Measurements from ENCODE around the gene ALKBH6. TPM values are rescaled to one million over a fixed set of nuclear protein-coding genes. Genes with fewer than 3 reads are reported as not detected.

Gene ALKBH6
- total RNA-seq: 4.7 TPM

- peak within 1 kb of the TSS; percentile 86 to 95 (median 90) for H3K9ac ChIP-seq (ENCODE audit: low read depth in 1 of 3, low read length in 3 of 3)
- peaks cover 0 to 10% (median 7%) of the 10 kb centered on the region in 3 donors for H3K27me3 ChIP-seq (ENCODE audit: control insufficient read depth in 3 of 3, insufficient read depth in 3 of 3, low read length in 3 of 3)
- no peaks in the 10 kb centered on the region for H3K9me3 ChIP-seq (ENCODE audit: control insufficient read depth in 3 of 3, low read length in 3 of 3)
- peak within 1 kb of the TSS; percentile 89 to 96 (median 90) for H3K4me3 ChIP-seq (ENCODE audit: low read length in 3 of 3)
- peak within 1 kb of the TSS; percentile 71 for H3K27ac ChIP-seq (ENCODE audit: low read depth, low read length)
- H3K36me3 ChIP-seq (ENCODE audit: control insufficient read depth in 3 of 3, insufficient read depth in 3 of 3, low read length in 3 of 3): peaks cover 0 to 5% (median 2%) of the 10 kb centered on the region in 3 donors
- H3K4me1 ChIP-seq (ENCODE audit: control insufficient read depth in 3 of 3, insufficient read depth in 3 of 3, low read length in 3 of 3): peaks cover 19 to 24% (median 20%) of the 10 kb centered on the region in 3 donors
Measured at GRCh38 chr19:36014012-36014924, at the start of gene ALKBH6. Gene ALKBH6 (minus strand): TSS chr19:36014213. CDS start chr19:36013397, 816 bp downstream.

GRCh38 chr19:36061367-36061766 lies 47.4 kb upstream of the ALKBH6 start:
- Histone ChIP-seq H3K27ac (ENCODE audit: low read depth, low read length) (no peak overlapping the region), H3K36me3 (ENCODE audit: control insufficient read depth in 3 of 3, insufficient read depth in 3 of 3, low read length in 3 of 3) (no peaks in the 10 kb centered on the region), H3K4me3 (ENCODE audit: low read length in 3 of 3) (no peak overlapping the region), H3K9ac (ENCODE audit: low read depth in 1 of 3, low read length in 3 of 3) (peak overlapping the region in 1 of 3 donors; percentile 45), H3K4me1 (ENCODE audit: control insufficient read depth in 3 of 3, insufficient read depth in 3 of 3, low read length in 3 of 3) (peaks cover 18 to 21% (median 21%) of the 10 kb centered on the region in 3 donors), H3K9me3 (ENCODE audit: control insufficient read depth in 3 of 3, low read length in 3 of 3) (no peaks in the 10 kb centered on the region), H3K27me3 (ENCODE audit: control insufficient read depth in 3 of 3, insufficient read depth in 3 of 3, low read length in 3 of 3) (no peaks in the 10 kb centered on the region)

DNA sequence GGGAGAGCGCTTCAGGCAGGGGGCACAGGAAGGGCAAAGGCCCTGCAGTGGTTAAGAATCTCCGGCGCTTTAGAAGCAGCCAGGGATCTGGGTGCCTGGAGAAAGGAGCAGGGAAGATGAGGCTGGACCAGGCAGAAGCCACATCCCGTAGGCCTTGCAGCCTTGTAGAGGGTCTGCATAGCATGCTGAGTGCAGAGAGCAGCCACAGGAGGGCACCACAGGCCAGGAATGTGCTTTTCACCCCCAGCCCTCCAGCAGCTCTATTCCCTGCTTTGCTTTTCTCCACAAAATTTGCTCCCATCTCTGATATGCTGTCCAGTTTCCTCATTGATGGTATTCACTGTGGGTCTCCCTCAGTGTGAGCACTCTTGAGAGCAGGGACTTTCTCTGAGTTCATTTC lies 46.4 kb upstream of the ALKBH6 start:
- no peaks in the 10 kb centered on the region for H3K9me3 ChIP-seq (ENCODE audit: control insufficient read depth in 3 of 3, low read length in 3 of 3)
- H3K9ac ChIP-seq (ENCODE audit: low read depth in 1 of 3, low read length in 3 of 3): peak overlapping the region in 1 of 3 donors; percentile 45
- no peak overlapping the region for H3K4me3 ChIP-seq (ENCODE audit: low read length in 3 of 3)
- H3K27ac ChIP-seq (ENCODE audit: low read depth, low read length): no peak overlapping the region
- H3K27me3 ChIP-seq (ENCODE audit: control insufficient read depth in 3 of 3, insufficient read depth in 3 of 3, low read length in 3 of 3): no peaks in the 10 kb centered on the region
- no peaks in the 10 kb centered on the region for H3K36me3 ChIP-seq (ENCODE audit: control insufficient read depth in 3 of 3, insufficient read depth in 3 of 3, low read length in 3 of 3)
- peaks cover 19 to 24% (median 23%) of the 10 kb centered on the region in 3 donors for H3K4me1 ChIP-seq (ENCODE audit: control insufficient read depth in 3 of 3, insufficient read depth in 3 of 3, low read length in 3 of 3)

GRCh38 chr19:36059180-36059910 lies 45.3 kb upstream of the ALKBH6 start:
- Histone ChIP-seq H3K36me3 (ENCODE audit: control insufficient read depth in 3 of 3, insufficient read depth in 3 of 3, low read length in 3 of 3) (no peaks in the 10 kb centered on the region), H3K4me3 (ENCODE audit: low read length in 3 of 3) (no peak overlapping the region), H3K4me1 (ENCODE audit: control insufficient read depth in 3 of 3, insufficient read depth in 3 of 3, low read length in 3 of 3) (peaks cover 27 to 30% (median 28%) of the 10 kb centered on the region in 3 donors), H3K9me3 (ENCODE audit: control insufficient read depth in 3 of 3, low read length in 3 of 3) (no peaks in the 10 kb centered on the region), H3K27me3 (ENCODE audit: control insufficient read depth in 3 of 3, insufficient read depth in 3 of 3, low read length in 3 of 3) (no peaks in the 10 kb centered on the region), H3K9ac (ENCODE audit: low read depth in 1 of 3, low read length in 3 of 3) (peak overlapping the region in 2 of 3 donors; percentile 40 to 57), H3K27ac (ENCODE audit: low read depth, low read length) (peak overlapping the region; percentile 53)

GRCh38 chr19:36058481-36059179 lies 44.6 kb upstream of the ALKBH6 start:
- H3K27ac ChIP-seq (ENCODE audit: low read depth, low read length): peak overlapping the region; percentile 53
- no peaks in the 10 kb centered on the region for H3K27me3 ChIP-seq (ENCODE audit: control insufficient read depth in 3 of 3, insufficient read depth in 3 of 3, low read length in 3 of 3)
- peak overlapping the region; percentile 36 to 57 (median 40) for H3K9ac ChIP-seq (ENCODE audit: low read depth in 1 of 3, low read length in 3 of 3)
- H3K4me1 ChIP-seq (ENCODE audit: control insufficient read depth in 3 of 3, insufficient read depth in 3 of 3, low read length in 3 of 3): peaks cover 27 to 32% (median 28%) of the 10 kb centered on the region in 3 donors
- H3K36me3 ChIP-seq (ENCODE audit: control insufficient read depth in 3 of 3, insufficient read depth in 3 of 3, low read length in 3 of 3): no peaks in the 10 kb centered on the region
- H3K4me3 ChIP-seq (ENCODE audit: low read length in 3 of 3): no peak overlapping the region
- no peaks in the 10 kb centered on the region for H3K9me3 ChIP-seq (ENCODE audit: control insufficient read depth in 3 of 3, low read length in 3 of 3)

DNA sequence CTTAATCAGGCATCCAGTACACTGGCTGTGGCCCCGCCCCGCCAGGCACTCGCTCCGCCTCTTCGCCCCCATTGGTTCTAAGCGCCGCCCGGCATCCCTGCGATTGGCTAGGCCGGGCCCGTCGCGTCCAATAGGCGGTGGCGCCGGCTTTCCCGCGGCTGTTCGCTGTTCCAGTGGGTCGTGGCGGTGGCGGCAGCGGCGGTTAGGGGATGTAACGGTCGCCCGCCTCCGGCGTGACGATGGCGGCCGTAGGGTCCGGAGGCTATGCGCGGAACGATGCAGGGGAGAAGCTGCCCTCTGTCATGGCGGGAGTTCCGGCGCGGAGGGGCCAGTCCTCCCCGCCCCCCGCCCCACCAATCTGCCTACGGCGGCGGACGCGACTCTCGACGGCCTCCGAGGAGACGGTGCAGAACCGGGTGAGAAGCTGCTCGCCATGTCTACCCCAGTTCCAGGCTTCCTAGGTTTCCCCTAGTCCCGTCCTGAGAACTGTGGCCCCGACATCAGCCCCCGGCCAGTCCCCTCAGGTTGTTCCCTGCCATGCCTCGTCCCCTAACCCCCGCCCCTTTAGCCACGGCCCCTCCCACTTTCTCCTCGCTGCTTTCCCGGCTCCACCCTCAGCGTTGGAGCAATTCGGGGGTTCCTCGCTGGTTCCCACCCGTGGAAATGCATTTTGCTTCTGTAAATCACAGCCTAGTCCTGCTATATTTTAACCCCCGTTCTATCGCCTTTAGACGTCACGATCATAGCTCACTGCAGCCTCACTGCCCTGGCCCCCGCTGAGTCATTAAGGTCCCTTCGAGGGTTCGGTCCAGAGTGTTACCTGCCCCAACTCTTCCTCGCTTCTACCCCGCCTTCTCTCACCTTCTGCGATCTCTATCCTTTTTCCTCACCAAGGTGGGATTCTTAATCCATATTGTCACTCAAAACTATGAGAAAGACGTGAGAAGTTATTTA lies 41.0 kb upstream of the ALKBH6 start, which contains the start of gene WDR62:
Gene WDR62 (plus strand): TSS at position 165 of the 954 bp plus-strand sequence. CDS start 75 bp downstream, at position 240.
- Histone ChIP-seq H3K36me3 (ENCODE audit: control insufficient read depth in 3 of 3, insufficient read depth in 3 of 3, low read length in 3 of 3) (no peaks in the 10 kb centered on the region), H3K27ac (ENCODE audit: low read depth, low read length) (peak within 1 kb of the TSS; percentile 98), H3K27me3 (ENCODE audit: control insufficient read depth in 3 of 3, insufficient read depth in 3 of 3, low read length in 3 of 3) (no peaks in the 10 kb centered on the region), H3K4me1 (ENCODE audit: control insufficient read depth in 3 of 3, insufficient read depth in 3 of 3, low read length in 3 of 3) (peaks cover 21 to 35% (median 26%) of the 10 kb centered on the region in 3 donors), H3K4me3 (ENCODE audit: low read length in 3 of 3) (peak within 1 kb of the TSS; percentile 80 to 98 (median 80)), H3K9ac (ENCODE audit: low read depth in 1 of 3, low read length in 3 of 3) (peak within 1 kb of the TSS; percentile 86 to 89 (median 87)), H3K9me3 (ENCODE audit: control insufficient read depth in 3 of 3, low read length in 3 of 3) (no peaks in the 10 kb centered on the region)

- Histone ChIP-seq H3K4me3 (ENCODE audit: low read length in 3 of 3) (peak within 1 kb of the TSS; percentile 80 to 98 (median 80)), H3K4me1 (ENCODE audit: control insufficient read depth in 3 of 3, insufficient read depth in 3 of 3, low read length in 3 of 3) (peaks cover 19 to 30% (median 21%) of the 10 kb centered on the region in 3 donors), H3K9me3 (ENCODE audit: control insufficient read depth in 3 of 3, low read length in 3 of 3) (no peaks in the 10 kb centered on the region), H3K27ac (ENCODE audit: low read depth, low read length) (peak within 1 kb of the TSS; percentile 98), H3K36me3 (ENCODE audit: control insufficient read depth in 3 of 3, insufficient read depth in 3 of 3, low read length in 3 of 3) (no peaks in the 10 kb centered on the region), H3K9ac (ENCODE audit: low read depth in 1 of 3, low read length in 3 of 3) (peak within 1 kb of the TSS; percentile 86 to 89 (median 87)), H3K27me3 (ENCODE audit: control insufficient read depth in 3 of 3, insufficient read depth in 3 of 3, low read length in 3 of 3) (no peaks in the 10 kb centered on the region)
Measured at GRCh38 chr19:36054119-36054732, 40.2 kb upstream of the ALKBH6 start, which contains the start of gene THAP8. Gene THAP8 (minus strand): TSS chr19:36054285. CDS start chr19:36054217, 68 bp downstream.

DNA sequence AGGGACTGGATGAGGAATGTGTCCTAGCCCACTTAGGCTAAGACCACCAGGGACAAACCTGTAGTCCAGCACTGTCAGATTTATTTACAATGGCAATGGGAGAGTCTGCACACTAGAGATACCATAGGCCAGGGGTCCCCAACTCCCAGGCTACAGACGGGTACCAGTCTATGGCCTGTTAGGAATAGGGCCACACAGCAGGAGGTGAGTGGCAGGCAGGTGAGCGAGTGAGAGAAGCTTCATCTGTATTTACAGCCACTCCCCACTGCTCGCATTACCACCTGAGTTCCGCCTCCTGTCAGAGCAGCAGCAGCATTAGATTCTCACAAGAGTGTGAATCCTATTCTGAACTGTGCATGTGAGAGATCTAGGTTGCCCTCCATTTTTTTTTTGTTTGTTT lies 37.6 kb upstream of the ALKBH6 start:
- peaks cover 8 to 21% (median 11%) of the 10 kb centered on the region in 3 donors for H3K4me1 ChIP-seq (ENCODE audit: control insufficient read depth in 3 of 3, insufficient read depth in 3 of 3, low read length in 3 of 3)
- H3K36me3 ChIP-seq (ENCODE audit: control insufficient read depth in 3 of 3, insufficient read depth in 3 of 3, low read length in 3 of 3): no peaks in the 10 kb centered on the region
- no peak overlapping the region for H3K27ac ChIP-seq (ENCODE audit: low read depth, low read length)

More for the DNA sequence above, 37.6 kb upstream of the ALKBH6 start:
- H3K9me3 ChIP-seq (ENCODE audit: control insufficient read depth in 3 of 3, low read length in 3 of 3): no peaks in the 10 kb centered on the region
- no peak overlapping the region for H3K4me3 ChIP-seq (ENCODE audit: low read length in 3 of 3)
- no peaks in the 10 kb centered on the region for H3K27me3 ChIP-seq (ENCODE audit: control insufficient read depth in 3 of 3, insufficient read depth in 3 of 3, low read length in 3 of 3)
- peak overlapping the region in 1 of 3 donors; percentile 20 for H3K9ac ChIP-seq (ENCODE audit: low read depth in 1 of 3, low read length in 3 of 3)

All from skeletal muscle tissue (tissue), 4 donors.